HL-60 (cell line): ENCODE data around the gene JTB.

Experiments used
- DNase-seq, 2 experiments: peaks; one replicate each; pipeline ENCODE4 v3.0.0-alpha.2; 2010 to 2020; ENCODE audit warnings: low read depth in 1 of 2, low spot score in 1 of 2
- H3K27ac ChIP-seq: fragments of 250-450 bp; sonication (Bioruptor Pico); replicated peaks from 2 replicates; pipeline ENCODE4 v1.5.1; 2020; ENCODE audit warnings: mild to moderate bottlenecking, moderate library complexity
- H3K27me3 ChIP-seq: fragments of 250-450 bp; sonication (Bioruptor Pico); 2 replicates; pipeline ENCODE4 v1.5.1; 2021; ENCODE audit warnings: mild to moderate bottlenecking, moderate library complexity; ENCODE audit not compliant: insufficient read depth, poor library complexity, severe bottlenecking
- H3K4me3 ChIP-seq: replicated peaks from 2 replicates; pipeline ENCODE4 v1.5.1; 2011; ENCODE audit warnings: mild to moderate bottlenecking, control low read depth, low read length; ENCODE audit not compliant: insufficient read depth
- GABPA ChIP-seq: IDR thresholded peaks from 2 replicates; pipeline ENCODE4 v1.6.1; 2012; ENCODE audit warnings: low read depth
- POLR2AphosphoS5 ChIP-seq: IDR thresholded peaks from 2 replicates; pipeline ENCODE4 v1.6.1; 2012; ENCODE audit warnings: low read depth
- SPI1 ChIP-seq: IDR thresholded peaks from 2 replicates; pipeline ENCODE4 v1.6.1; 2012; ENCODE audit warnings: low read depth, mild to moderate bottlenecking, borderline replicate concordance
- TF ChIP-seq, protein P1 (sequence below): IDR thresholded peaks from 2 replicates; pipeline ENCODE4 v1.6.1; 2012; ENCODE audit warnings: low read depth; ENCODE audit not compliant: insufficient replicate concordance
- TF ChIP-seq, protein P2 (sequence below): IDR thresholded peaks from one replicate; pipeline ENCODE4 v1.5.1; 2011; ENCODE audit warnings: low read length, control low read depth, inconsistent platforms; ENCODE audit not compliant: insufficient read depth

Gene JTB

DNA sequence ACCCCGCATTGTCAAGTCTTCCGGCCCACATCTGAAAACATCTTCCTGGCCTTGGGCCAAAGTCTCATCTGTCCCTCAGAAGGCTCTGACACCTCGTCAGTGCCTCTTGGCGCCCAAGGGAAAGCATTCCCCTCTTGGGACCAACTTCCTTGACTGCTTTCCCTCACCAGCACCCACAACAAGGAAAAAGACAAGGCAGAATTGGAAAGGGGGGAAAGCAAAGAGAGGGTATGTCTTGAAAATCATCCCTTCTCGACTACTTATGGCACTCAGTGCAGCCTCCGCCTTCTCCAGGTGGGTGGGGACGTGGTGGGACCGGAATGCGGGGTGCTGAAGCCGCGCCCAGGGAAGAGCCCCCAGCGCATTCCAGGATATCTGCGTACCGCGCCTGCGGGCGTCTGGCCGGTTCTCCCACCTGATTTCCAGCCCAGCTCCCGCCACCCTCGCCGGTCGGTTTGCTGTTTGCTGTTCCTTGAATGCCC is 13.6 kb downstream of the JTB start:
- TF ChIP-seq SPI1, result no peak
- TF ChIP-seq, protein P1, sequence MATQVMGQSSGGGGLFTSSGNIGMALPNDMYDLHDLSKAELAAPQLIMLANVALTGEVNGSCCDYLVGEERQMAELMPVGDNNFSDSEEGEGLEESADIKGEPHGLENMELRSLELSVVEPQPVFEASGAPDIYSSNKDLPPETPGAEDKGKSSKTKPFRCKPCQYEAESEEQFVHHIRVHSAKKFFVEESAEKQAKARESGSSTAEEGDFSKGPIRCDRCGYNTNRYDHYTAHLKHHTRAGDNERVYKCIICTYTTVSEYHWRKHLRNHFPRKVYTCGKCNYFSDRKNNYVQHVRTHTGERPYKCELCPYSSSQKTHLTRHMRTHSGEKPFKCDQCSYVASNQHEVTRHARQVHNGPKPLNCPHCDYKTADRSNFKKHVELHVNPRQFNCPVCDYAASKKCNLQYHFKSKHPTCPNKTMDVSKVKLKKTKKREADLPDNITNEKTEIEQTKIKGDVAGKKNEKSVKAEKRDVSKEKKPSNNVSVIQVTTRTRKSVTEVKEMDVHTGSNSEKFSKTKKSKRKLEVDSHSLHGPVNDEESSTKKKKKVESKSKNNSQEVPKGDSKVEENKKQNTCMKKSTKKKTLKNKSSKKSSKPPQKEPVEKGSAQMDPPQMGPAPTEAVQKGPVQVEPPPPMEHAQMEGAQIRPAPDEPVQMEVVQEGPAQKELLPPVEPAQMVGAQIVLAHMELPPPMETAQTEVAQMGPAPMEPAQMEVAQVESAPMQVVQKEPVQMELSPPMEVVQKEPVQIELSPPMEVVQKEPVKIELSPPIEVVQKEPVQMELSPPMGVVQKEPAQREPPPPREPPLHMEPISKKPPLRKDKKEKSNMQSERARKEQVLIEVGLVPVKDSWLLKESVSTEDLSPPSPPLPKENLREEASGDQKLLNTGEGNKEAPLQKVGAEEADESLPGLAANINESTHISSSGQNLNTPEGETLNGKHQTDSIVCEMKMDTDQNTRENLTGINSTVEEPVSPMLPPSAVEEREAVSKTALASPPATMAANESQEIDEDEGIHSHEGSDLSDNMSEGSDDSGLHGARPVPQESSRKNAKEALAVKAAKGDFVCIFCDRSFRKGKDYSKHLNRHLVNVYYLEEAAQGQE, result no peak
- no peak; the same call in 1 of the 2 replicates for TF ChIP-seq POLR2AphosphoS5
- no peak for TF ChIP-seq GABPA
- TF ChIP-seq, protein P2, sequence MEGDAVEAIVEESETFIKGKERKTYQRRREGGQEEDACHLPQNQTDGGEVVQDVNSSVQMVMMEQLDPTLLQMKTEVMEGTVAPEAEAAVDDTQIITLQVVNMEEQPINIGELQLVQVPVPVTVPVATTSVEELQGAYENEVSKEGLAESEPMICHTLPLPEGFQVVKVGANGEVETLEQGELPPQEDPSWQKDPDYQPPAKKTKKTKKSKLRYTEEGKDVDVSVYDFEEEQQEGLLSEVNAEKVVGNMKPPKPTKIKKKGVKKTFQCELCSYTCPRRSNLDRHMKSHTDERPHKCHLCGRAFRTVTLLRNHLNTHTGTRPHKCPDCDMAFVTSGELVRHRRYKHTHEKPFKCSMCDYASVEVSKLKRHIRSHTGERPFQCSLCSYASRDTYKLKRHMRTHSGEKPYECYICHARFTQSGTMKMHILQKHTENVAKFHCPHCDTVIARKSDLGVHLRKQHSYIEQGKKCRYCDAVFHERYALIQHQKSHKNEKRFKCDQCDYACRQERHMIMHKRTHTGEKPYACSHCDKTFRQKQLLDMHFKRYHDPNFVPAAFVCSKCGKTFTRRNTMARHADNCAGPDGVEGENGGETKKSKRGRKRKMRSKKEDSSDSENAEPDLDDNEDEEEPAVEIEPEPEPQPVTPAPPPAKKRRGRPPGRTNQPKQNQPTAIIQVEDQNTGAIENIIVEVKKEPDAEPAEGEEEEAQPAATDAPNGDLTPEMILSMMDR, result no peak
- Histone ChIP-seq H3K4me3 (peak overlapping the region; percentile 64), H3K27ac (peak overlapping the region; percentile 79), H3K27me3 (no peaks in the 10 kb centered on the region)
- no peak for DNase-seq

DNA sequence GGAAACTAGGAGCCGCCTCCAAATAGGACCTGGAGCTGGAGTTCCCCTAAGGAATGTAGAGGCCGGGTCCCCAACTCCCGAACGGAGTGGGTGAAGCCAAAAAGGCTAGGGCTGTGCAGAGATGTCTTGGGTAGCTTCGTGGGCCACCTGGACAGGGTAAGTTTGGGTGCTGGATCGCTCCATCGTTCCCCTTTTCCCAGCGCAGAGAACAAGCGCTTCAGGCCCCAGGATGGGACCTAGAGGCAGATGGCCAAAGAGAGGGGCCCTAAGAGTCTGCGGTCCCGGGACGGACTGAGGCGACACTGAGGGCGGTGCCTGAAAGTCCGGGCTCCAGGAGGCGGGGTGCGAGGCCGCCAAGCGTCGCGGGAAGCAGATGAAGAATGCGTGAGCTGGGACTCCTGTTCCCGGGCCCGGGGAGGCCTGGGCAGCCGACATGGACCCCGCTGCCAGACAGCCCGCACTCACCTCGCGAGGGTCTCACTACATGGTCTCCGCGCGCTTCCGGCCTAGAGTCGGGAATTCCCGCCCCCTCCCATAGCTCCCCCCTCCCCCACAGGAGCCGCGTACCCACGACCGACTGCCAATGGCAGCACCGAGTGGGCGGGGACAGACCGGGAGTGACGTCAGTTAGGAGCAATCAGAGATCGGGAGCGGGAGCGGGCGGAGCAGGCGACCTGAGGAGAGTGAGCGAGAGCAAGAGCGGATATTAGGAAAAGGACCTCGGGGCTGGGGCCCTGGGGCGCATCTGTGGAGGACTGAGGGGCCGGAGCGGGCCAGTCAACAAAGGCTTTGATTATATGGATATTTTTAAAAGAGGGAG is 14.2 kb downstream of the JTB start, which contains the start of gene SLC39A1:
Gene SLC39A1 (minus strand): TSS at position 508 of the 820 bp plus-strand sequence. CDS start 822 bp downstream, outside the sequence.
- peak; percentile 27 for TF ChIP-seq POLR2AphosphoS5
- no peak for TF ChIP-seq GABPA
- TF ChIP-seq, protein P1, result no peak
- H3K4me3 ChIP-seq, result peak within 1 kb of the TSS; percentile 64
- H3K27me3 ChIP-seq, result no peaks in the 10 kb centered on the region
- DNase-seq, result peak; percentile 96 to 99
- peak within 1 kb of the TSS; percentile 79 for H3K27ac ChIP-seq

DNA sequence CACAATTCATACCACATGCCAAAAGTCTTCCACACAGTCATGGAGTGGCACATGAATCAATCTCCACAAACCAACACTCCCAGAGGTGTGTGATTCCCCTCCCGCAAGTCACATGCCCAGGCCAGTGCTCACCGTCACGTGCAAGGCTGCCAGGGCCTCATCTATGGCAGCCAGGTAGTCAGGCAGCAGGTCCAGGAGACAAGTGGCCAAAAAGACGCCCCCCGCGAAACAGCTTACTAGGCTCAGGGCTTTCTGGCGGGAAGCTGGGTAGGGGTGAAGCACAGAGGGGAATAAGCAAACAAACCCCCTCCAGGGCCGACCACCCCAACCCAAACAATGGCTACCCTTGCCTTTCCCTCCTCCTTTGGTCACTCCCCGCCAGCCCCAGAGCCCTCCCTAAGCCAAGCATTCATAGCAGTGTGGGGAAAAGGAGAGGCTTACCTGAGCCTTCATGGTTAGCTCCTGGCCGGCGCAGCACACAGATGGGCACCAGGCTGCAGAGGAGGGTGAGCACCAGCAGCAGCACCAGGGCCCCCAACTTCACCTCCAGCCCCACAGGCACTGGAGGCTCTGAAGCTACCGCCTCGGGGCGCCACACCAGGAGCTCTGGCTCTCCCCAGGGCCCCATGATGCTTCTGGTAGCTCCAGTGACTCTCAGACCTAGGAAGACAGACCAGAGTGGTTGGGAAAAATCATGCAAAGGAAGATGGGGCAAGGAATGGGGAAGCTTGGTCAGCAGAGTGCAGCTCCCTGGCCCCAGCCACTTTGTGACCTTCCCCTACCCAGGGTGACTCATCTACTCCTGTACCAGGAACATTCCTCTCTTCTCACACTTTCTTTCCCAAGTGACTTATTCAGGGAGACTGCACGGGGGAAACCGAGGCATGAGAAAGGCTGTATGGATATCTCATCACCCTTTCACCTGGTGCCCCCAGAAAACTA is 15.1 kb downstream of the JTB start:
- H3K27me3 ChIP-seq, result no peaks in the 10 kb centered on the region
- peak overlapping the region; percentile 64 for H3K4me3 ChIP-seq
- TF ChIP-seq GABPA (no peak), POLR2AphosphoS5 (no peak), SPI1 (no peak)
- TF ChIP-seq, protein P2, result no peak
- TF ChIP-seq, protein P1, result no peak
- DNase-seq, result peak; percentile 44 to 65
- H3K27ac ChIP-seq, result peak overlapping the region; percentile 79
